IMR-90 (cell line): ENCODE data around the gene CBX8. TPM values are rescaled to one million over a fixed set of nuclear protein-coding genes. Genes with fewer than 3 reads are reported as not detected.

ENCODE experiments used
- ATAC-seq: fragments of 200-7000 bp; cut with Tn5 transposase; 2 replicates; pipeline ENCODE4 v1.9.1; 2020; ENCODE audit warnings: low read depth, mild to moderate bottlenecking, moderate library complexity
- BruUV-seq: library from RNA; stranded (reverse); fragments of 400-500 nt; replicated peaks from 2 replicates; lab custom pipeline; 2021; lab: Mats Ljungman, UMichigan
- CTCF ChIA-PET: fragments of 300-600 bp; formaldehyde crosslinking; extraction: SDS; loops from one replicate; lab custom pipeline; 2021; ENCODE audit warnings: antibody characterized with exemption; lab: Yijun Ruan, JAX
- POLR2A ChIA-PET: fragments of 300-600 bp; sonication (Branson Sonifier 250); formaldehyde crosslinking; loops from one replicate; lab custom pipeline; 2022; ENCODE audit warnings: antibody characterized with exemption; ENCODE audit not compliant: unreplicated experiment; lab: Charles Lee
- DNase-seq: peaks from one replicate; pipeline ENCODE4 v3.0.0; 2013
- H2AFZ ChIP-seq: replicated peaks from 2 replicates; pipeline ENCODE3; 2013; ENCODE audit warnings: low read length, mild to moderate bottlenecking; ENCODE audit not compliant: poor library complexity
- H2AK5ac ChIP-seq: 2 replicates; pipeline ENCODE4 v1.6.1; 2013; ENCODE audit warnings: low read depth, low read length, inconsistent platforms
- H2AK9ac ChIP-seq: replicated peaks from 2 replicates; pipeline ENCODE3; 2013; ENCODE audit warnings: mild to moderate bottlenecking, low read depth, low read length, moderate library complexity; ENCODE audit not compliant: poor library complexity
- H2BK120ac ChIP-seq: 2 replicates; pipeline ENCODE4 v1.6.1; 2013; ENCODE audit warnings: low read depth, low read length, inconsistent platforms
- H2BK15ac ChIP-seq: 3 replicates; pipeline ENCODE4 v1.6.1; 2013; ENCODE audit warnings: low read depth, low read length, inconsistent platforms
- H2BK20ac ChIP-seq: 2 replicates; pipeline ENCODE4 v1.6.1; 2013; ENCODE audit warnings: low read depth, mild to moderate bottlenecking, inconsistent platforms, low read length, moderate library complexity
- H2BK5ac ChIP-seq: 2 replicates; pipeline ENCODE4 v1.6.1; 2013; ENCODE audit warnings: mild to moderate bottlenecking, low read depth, low read length, inconsistent platforms; ENCODE audit not compliant: poor library complexity, severe bottlenecking
- H3K14ac ChIP-seq: replicated peaks from 2 replicates; pipeline ENCODE4 v1.6.1; 2013; ENCODE audit warnings: low read depth, low read length, inconsistent platforms
- H3K18ac ChIP-seq: 2 replicates; pipeline ENCODE4 v1.6.1; 2013; ENCODE audit warnings: low read depth, low read length, control low read depth
- H3K23ac ChIP-seq: 2 replicates; pipeline ENCODE4 v1.6.1; 2013; ENCODE audit warnings: low read depth, low read length, inconsistent platforms
- H3K27ac ChIP-seq: 2 replicates; pipeline ENCODE4 v1.5.1; 2013; ENCODE audit warnings: mild to moderate bottlenecking, control low read depth, low read length; ENCODE audit not compliant: insufficient read depth
- H3K27me3 ChIP-seq: 2 replicates; pipeline ENCODE4 v1.6.1; 2013; ENCODE audit warnings: low read length; ENCODE audit not compliant: control insufficient read depth, insufficient read depth
- H3K36me3 ChIP-seq: 2 replicates; pipeline ENCODE4 v1.6.1; 2013; ENCODE audit warnings: low read length, mixed read lengths; ENCODE audit not compliant: control insufficient read depth, insufficient read depth
- H3K4ac ChIP-seq: 2 replicates; pipeline ENCODE4 v1.6.1; 2013; ENCODE audit warnings: low read depth, low read length, inconsistent platforms
- H3K4me1 ChIP-seq: 2 replicates; pipeline ENCODE4 v1.6.1; 2013; ENCODE audit warnings: low read length, mixed read lengths; ENCODE audit not compliant: control insufficient read depth, insufficient read depth
- H3K4me2 ChIP-seq: 2 replicates; pipeline ENCODE4 v1.6.1; 2013; ENCODE audit warnings: low read depth, mild to moderate bottlenecking, control low read depth, low read length, moderate library complexity
- H3K4me3 ChIP-seq: 2 replicates; pipeline ENCODE4 v1.5.1; 2013; ENCODE audit warnings: low read depth, mild to moderate bottlenecking, control low read depth, low read length, moderate library complexity; ENCODE audit not compliant: insufficient read depth
- H3K56ac ChIP-seq: 2 replicates; pipeline ENCODE4 v1.6.1; 2013; ENCODE audit warnings: low read length, inconsistent platforms; ENCODE audit not compliant: insufficient read depth; ENCODE audit errors: extremely low read depth
- H3K79me1 ChIP-seq, 2 experiments: 2 replicates each; pipeline ENCODE4 v1.6.1; 2013; ENCODE audit warnings: low read length in 2 of 2, inconsistent platforms in 1 of 2, low read depth in 1 of 2
- H3K9ac ChIP-seq: 2 replicates; pipeline ENCODE4 v1.6.1; 2013; ENCODE audit warnings: low read depth, low read length, control low read depth
- H3K9me1 ChIP-seq: 2 replicates; pipeline ENCODE4 v1.6.1; 2013; ENCODE audit warnings: low read length, inconsistent platforms; ENCODE audit not compliant: insufficient read depth
- H3K9me3 ChIP-seq: 2 replicates; pipeline ENCODE4 v1.6.1; 2013; ENCODE audit warnings: low read length; ENCODE audit not compliant: control insufficient read depth, insufficient read depth
- H4K20me1 ChIP-seq: 2 replicates; pipeline ENCODE4 v1.6.1; 2013; ENCODE audit warnings: low read length, inconsistent platforms; ENCODE audit not compliant: insufficient read depth
- H4K5ac ChIP-seq: 2 replicates; pipeline ENCODE4 v1.6.1; 2013; ENCODE audit warnings: mild to moderate bottlenecking, low read depth, low read length, control low read depth
- H4K8ac ChIP-seq, 2 experiments: 2 replicates each; pipeline ENCODE4 v1.6.1; 2013; ENCODE audit warnings: low read depth in 2 of 2, low read length in 2 of 2, control low read depth in 1 of 2, inconsistent platforms in 1 of 2
- H4K91ac ChIP-seq: 2 replicates; pipeline ENCODE4 v1.6.1; 2013; ENCODE audit warnings: low read depth, low read length, inconsistent platforms; ENCODE audit not compliant: insufficient read depth
- BHLHE40 ChIP-seq: fragments of 150-350 bp; IDR thresholded peaks from 2 replicates; pipeline ENCODE4 v1.6.1; 2016; ENCODE audit warnings: mild to moderate bottlenecking, low read depth, low read length
- CEBPB ChIP-seq: IDR thresholded peaks from 2 replicates; pipeline ENCODE4 v1.6.1; 2012; ENCODE audit warnings: low read depth, low read length, improper control_type of control experiment
- CHD1 ChIP-seq: IDR thresholded peaks from 2 replicates; pipeline ENCODE4 v1.6.1; 2012; ENCODE audit warnings: low read depth, low read length, improper control_type of control experiment
- FOS ChIP-seq: fragments of 150-350 bp; IDR thresholded peaks from 2 replicates; pipeline ENCODE4 v1.6.1; 2016; ENCODE audit warnings: low read depth, low read length
- MAFK ChIP-seq: IDR thresholded peaks from 2 replicates; pipeline ENCODE4 v1.6.1; 2012; ENCODE audit warnings: low read depth, low read length, improper control_type of control experiment
- MAZ ChIP-seq: IDR thresholded peaks from 2 replicates; pipeline ENCODE4 v1.6.1; 2012; ENCODE audit warnings: low read depth, mild to moderate bottlenecking, low read length, improper control_type of control experiment, moderate library complexity, borderline replicate concordance
- POLR2A ChIP-seq: IDR thresholded peaks from 2 replicates; pipeline ENCODE4 v1.6.1; 2012; ENCODE audit warnings: mild to moderate bottlenecking, low read depth, low read length
- RFX5 ChIP-seq: IDR thresholded peaks from 2 replicates; pipeline ENCODE4 v1.8.0; 2012; ENCODE audit warnings: low read depth, mild to moderate bottlenecking, low read length, moderate library complexity
- WGBS, 2 experiments: methylation state at CpG; one replicate each; pipeline versions ENCODE4 v1.1.5 to v1.1.7; 2013; ENCODE audit warnings: missing lambda C conversion rate in 2 of 2; ENCODE audit not compliant: insufficient read length in 1 of 2; ENCODE audit errors: extremely low coverage in 2 of 2; 5-methylcytosine and 5-hydroxymethylcytosine counted together
- dilution Hi-C: fragments of 300-500 bp; cut with HindIII; formaldehyde crosslinking; loops from one replicate; pipeline ENCODE4 v1.14.3; 2018; ENCODE audit warnings: low sequenced_read_pairs; ENCODE audit not compliant: unreplicated experiment
- in situ Hi-C: fragments of 300-500 bp; cut with MboI; formaldehyde crosslinking; loops from 3 replicates; pipeline ENCODE4 v1.14.3; 2019; ENCODE audit warnings: low sequenced_read_pairs, inconsistent platforms, mixed read lengths
- intact Hi-C: fragments of 100-400 bp; cut with micrococcal nuclease; formaldehyde crosslinking; loops from 2 replicates; pipeline ENCODE4 v1.10.0; 2022
- polyA plus RNA-seq, 3 experiments: library from polyadenylated mRNA; depleted of rRNA; stranded (reverse); fragments of >200 nt; gene quantifications; 2 replicates each; pipeline ENCODE4 v1.2.3, GENCODE V29; 2012; ENCODE audit warnings: low replicate concordance in 1 of 3
- total RNA-seq: library from RNA; depleted of rRNA; stranded (reverse); fragments of >200 nt; gene quantifications from 2 replicates; pipeline ENCODE4 v1.2.3, GENCODE V29; 2012
- TF ChIP-seq, protein P1 (sequence below): fragments of 150-350 bp; IDR thresholded peaks from 2 replicates; pipeline ENCODE4 v1.6.1; 2017; ENCODE audit warnings: mild to moderate bottlenecking, antibody characterized with exemption, low read length, low read depth

Gene CBX8
- total and polyA plus RNA-seq, 2 of the 4 experiments (the other 2 are of a cell fraction), result 3.2 to 5.4 TPM

DNA sequence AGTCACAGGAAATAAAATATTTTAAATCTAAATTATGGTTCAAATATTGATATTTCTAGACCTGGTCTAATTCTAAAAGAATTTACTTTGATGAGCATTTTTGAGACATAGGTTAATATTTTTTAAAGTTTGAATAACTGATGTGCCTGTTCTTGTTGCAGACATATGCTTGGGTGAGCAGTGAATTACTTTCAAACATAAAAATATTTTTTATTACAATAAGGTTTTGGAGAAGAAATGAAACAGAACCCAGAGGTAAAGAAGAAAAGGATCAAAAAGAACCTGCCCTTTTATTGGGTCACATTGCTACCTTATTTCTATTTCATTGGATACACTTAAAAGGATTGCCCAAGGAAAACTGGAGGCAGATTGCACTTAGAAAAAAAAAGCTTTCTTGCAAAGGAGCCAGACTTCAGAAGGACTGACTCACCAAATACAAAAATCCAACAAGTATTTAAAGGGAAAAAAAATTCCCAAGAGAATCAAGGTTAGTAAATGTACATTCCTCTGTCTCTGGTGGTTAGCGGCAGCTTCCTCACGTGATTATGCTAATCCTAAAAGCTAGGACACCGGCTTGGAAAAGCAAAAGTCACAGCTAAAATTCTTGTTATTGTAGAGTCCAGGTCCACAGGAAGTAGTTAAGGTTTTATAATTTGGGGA is 47.6 kb downstream of the CBX8 start:
- ChIA-PET POLR2A (no interaction called here), CTCF (interaction anchor here (0.6 kb wide), 1 partner anchor 151 kb away, joined by 4 read pairs; no protein-coding TSS in a partner anchor)
- Histone ChIP-seq H4K8ac (no peak overlapping the region), H3K4me2 (peak overlapping the region; percentile 28; the same call in 1 of the 2 replicates), H3K79me1 (no peaks in the 10 kb centered on the region), H3K4me1 (peaks cover 3% of the 10 kb centered on the region; the same call in 1 of the 2 replicates), H2BK20ac (no peak overlapping the region), H2BK5ac (no peak overlapping the region), H3K9ac (no peak overlapping the region), H2AK9ac (no peak overlapping the region), H4K91ac (no peak overlapping the region), H2AFZ (no peak overlapping the region), H3K36me3 (no peaks in the 10 kb centered on the region), H2AK5ac (no peak overlapping the region), H2BK120ac (no peak overlapping the region), H3K9me3 (no peaks in the 10 kb centered on the region), H3K9me1 (no peaks in the 10 kb centered on the region), H3K23ac (no peak overlapping the region), H3K27ac (no peak overlapping the region), H3K14ac (no peak overlapping the region), H2BK15ac (no peak overlapping the region), H3K27me3 (peaks cover 49% of the 10 kb centered on the region), H3K4me3 (no peak overlapping the region), H3K4ac (no peak overlapping the region), H4K5ac (no peak overlapping the region), H4K20me1 (no peaks in the 10 kb centered on the region), H3K18ac (no peak overlapping the region), H3K56ac (no peak overlapping the region)
- intact Hi-C loops, result loop anchor here (5.0 kb wide), 1 partner anchor 88 kb away; the partner anchor contains the start of gene CBX4
- WGBS, 2 experiments, result no CpG with 5 or more reads among the region's 3 CpGs
- BruUV-seq, result no TSS peak
- DNase-seq, result peak; percentile 73
- dilution Hi-C loops, result no loop called here
- peak; percentile 55 for ATAC-seq
- in situ Hi-C loops, result loop anchor here (5.0 kb wide), 1 partner anchor 238 kb away; no protein-coding TSS in a partner anchor
- TF ChIP-seq BHLHE40, result peak; percentile 45; the same call in 1 of the 2 replicates
- TF ChIP-seq, protein P1, sequence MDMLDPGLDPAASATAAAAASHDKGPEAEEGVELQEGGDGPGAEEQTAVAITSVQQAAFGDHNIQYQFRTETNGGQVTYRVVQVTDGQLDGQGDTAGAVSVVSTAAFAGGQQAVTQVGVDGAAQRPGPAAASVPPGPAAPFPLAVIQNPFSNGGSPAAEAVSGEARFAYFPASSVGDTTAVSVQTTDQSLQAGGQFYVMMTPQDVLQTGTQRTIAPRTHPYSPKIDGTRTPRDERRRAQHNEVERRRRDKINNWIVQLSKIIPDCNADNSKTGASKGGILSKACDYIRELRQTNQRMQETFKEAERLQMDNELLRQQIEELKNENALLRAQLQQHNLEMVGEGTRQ, result 0 out of 2 replicates have a peak, but pooled peaks have one; percentile 4
- TF ChIP-seq MAZ, result no peak
- no peak for TF ChIP-seq FOS
- TF ChIP-seq POLR2A, result no peak
- no peak for TF ChIP-seq CHD1
- TF ChIP-seq RFX5, result no peak
- no peak for TF ChIP-seq MAFK
- peak; percentile 24; the same call in 1 of the 2 replicates for TF ChIP-seq CEBPB
